GM10266 (cell line): ENCODE measurements around the gene VCL.
"Not testable (repeated sequence)": the region's sequence is repeated elsewhere in the genome, so short reads cannot be mapped to it uniquely, and the experiment has no call there.

Experiments
- DNase-seq: peaks from one replicate; pipeline ENCODE4 v3.0.0; 2012; ENCODE audit errors: extremely low spot score
- CTCF ChIP-seq: IDR thresholded peaks from 2 replicates; pipeline ENCODE4 v1.5.1; 2012; ENCODE audit warnings: mild to moderate bottlenecking, low read depth; ENCODE audit not compliant: control insufficient read depth, insufficient read depth; ENCODE audit errors: missing control alignments

VCL gene

GRCh38 chr10:74025380-74025978 lies 27.6 kb downstream of the VCL start:
- no peak for DNase-seq
- no peak for TF ChIP-seq CTCF

- no peak for DNase-seq
- no peak for TF ChIP-seq CTCF
These were observed 28.6 kb downstream of the VCL start for GRCh38 chr10:74026428-74027015.

GRCh38 chr10:74027702-74028101 lies 29.8 kb downstream of the VCL start:
- DNase-seq, result no peak
- TF ChIP-seq CTCF, result no peak

GRCh38 chr10:74029943-74030342 lies 32.0 kb downstream of the VCL start:
- no peak for TF ChIP-seq CTCF

GRCh38 chr10:74032208-74032607 lies 34.3 kb downstream of the VCL start:
- not testable (repeated sequence) for DNase-seq

More at GRCh38 chr10:74029943-74030342, 32.0 kb downstream of the VCL start:
- no peak for DNase-seq

- TF ChIP-seq CTCF, result no peak
These were observed 35.2 kb downstream of the VCL start for GRCh38 chr10:74032900-74033655.

GRCh38 chr10:74033702-74034101 lies 35.8 kb downstream of the VCL start:
- no peak for TF ChIP-seq CTCF
- DNase-seq, result no peak

More at GRCh38 chr10:74032900-74033655, 35.2 kb downstream of the VCL start:
- DNase-seq, result no peak
